HG02623 (cell line): ENCODE measurements around the gene SNRK.

Source experiments
- ATAC-seq: cut with Tn5 transposase; IDR thresholded peaks from one replicate; pipeline ENCODE4 v1.9.1; 2021; ENCODE audit warnings: moderate library complexity; ENCODE audit not compliant: unreplicated experiment

SNRK gene

GRCh38 chr3:43304126-43304525, 17.8 kb downstream of the SNRK start:
- ATAC-seq = no peak

DNA sequence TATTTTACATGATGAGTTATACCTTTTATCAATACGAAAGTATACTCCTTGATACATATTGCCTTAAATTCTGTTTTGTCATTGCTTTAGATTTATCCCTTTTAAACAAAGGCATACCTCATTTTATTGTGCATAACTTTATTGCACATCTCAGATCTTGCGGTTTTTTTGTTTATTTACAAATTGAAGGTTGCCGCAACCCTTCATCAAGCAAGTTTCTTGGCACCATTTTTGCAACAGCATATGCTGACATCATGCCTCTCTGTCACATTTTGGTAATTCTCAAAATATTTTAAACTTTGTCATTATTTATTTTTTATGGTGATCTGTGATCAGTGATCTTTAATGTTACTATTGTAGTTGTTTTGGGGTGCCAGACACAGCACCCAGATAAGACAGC, 20.9 kb downstream of the SNRK start:
- ATAC-seq = no peak

- no peak for ATAC-seq
Measured at GRCh38 chr3:43307649-43308048, 21.3 kb downstream of the SNRK start.

DNA sequence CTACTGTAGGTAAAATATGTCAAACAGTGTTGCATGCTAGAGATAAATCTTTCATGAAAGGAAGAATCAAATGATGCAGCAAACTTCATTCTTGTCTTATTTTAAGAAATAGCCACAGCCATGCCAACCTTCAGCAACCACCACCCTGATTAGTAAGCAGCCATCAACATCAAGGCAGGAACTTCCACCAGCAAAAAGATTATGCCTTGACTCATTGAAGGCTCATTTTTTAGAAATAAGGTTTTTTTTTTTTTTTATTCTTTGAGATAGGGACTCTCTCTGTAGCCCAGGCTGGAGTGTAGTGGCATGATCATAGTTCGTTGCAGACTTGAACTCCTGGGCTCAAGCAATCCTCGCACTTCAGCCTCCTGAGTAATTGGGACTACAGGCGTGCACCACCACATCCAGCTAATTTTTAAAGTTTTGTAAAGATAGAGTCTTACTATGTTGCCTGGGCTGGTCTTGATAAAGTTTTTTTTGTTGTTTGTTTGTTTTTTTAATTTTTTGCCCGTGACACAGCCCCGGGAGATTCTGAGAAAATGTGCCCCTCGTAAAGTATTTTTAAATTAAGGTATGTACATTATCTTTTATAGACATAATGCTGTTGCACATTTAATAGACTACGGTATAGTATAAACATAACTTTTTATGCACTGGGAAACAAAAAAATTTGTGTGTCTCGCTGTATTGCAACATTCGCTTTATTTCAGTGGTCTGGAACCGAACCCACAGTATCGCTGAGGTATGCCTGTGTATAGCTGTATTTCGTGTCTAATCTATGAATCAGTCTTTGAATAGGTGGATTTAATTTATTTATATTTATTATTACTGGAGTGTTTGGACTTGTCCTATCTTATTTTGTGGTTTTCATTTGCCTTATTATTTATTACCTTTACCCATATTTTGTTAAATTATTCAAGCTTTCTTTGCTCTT, 23.3 kb downstream of the SNRK start:
- no peak for ATAC-seq

DNA sequence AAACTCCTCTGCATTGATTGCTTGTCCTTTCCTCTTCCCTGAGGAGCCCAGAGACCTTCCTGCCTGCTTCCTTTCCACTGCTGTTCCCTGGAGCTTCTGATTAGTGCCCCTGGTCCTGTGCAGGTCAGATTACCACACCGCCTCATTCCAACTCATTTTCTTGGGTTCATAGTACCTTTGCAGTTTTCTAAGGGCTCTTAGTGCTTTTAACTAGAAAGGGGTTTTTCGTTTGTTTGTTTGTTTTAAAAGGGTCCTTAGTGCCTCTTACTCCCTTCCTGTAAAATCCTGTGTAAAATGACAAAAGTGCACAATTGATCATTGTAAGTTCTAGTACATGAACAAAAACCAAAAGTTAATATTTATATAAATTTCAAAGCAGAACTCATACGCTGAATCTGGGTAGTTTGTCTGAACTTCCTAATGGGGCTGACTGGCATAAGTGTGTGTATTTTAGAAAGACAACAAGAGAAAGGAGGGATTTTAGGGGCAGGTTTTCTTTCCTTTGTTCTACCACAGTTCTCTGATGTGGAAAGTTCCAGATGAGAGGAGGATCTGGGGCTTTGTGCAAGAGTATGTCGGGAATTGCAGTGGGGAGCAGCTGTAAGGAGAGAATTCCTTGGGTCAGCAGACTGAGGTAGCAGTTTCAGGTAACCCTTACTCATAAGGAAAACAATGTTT, 30.6 kb downstream of the SNRK start:
- no peak for ATAC-seq

DNA sequence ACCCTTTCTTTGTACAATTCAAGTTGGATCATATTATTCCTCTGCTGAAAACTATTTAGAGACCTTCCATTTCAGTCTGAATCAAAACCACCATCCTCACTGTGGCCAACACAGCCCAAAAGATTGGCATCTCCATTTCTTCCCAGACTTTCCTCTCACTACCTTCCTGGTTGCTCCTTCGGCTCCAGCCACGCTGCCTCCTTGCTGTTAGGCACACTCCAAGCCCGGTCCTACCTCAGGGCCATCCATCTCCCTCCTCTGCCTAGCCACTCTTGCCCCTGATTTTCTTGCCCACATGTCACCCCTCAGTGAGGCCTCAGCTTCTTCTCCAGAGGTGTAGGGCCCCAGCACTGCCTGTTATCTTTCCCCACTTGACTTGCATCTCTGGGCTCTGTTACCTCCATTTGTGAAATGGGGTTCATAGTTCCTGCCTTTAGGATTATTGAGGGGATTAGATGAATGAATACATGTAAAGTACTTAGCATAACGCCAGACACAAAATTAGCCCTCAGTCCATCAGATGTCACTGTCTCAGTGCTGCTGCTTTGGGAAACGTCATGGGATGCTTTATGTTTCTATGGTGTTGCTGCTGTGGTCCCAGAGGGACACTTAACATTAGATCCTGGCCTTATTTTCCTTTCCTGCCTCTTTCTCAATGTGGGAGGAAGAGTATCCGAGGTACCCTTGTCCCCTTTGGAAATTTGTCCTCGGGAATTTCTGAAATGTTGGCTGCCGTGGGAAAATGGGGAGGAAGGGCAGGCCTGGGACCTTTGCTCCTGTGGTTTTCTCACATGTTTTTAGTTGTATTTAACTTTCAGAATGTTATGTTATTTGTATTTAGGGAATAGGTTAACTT, 31.3 kb downstream of the SNRK start:
- ATAC-seq = no peak

DNA sequence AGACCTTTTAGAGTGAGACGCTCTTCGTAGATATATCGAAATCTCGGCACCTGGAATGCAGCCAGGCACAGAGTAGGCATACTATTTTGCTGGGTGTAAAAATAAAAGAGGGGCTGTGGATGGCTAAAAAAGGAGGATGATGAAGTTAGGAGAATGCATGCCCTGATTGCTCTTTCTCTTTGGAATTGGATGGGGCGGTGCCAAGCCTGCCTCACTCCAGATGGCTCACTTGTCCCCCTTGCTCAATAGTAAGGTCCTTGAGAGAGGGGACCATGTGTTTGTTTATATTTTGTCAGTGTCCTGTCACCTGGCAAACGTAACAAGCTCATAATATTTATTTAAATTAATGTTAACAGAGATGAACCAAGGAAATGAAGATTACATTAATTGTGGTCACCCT, 33.0 kb downstream of the SNRK start:
- ATAC-seq = no peak

DNA sequence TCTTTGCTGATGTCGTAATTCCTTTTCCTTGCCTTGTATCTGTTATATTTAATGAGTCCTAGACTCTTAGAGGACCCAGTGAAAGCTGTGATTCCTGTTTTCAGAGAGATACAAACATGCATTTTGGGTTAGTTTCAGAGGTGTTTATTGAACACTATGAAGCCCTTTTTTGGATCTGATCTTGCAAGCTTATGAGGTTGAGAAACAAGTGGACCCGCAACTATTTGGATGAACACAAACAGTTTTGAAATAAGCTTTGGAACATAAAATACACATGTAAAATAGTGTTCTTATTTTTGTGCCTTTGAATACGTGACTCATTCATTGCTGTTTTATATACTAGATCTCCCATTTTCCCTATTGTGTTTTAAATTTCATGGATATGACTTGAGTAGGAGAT, 33.5 kb downstream of the SNRK start:
- no peak for ATAC-seq

DNA sequence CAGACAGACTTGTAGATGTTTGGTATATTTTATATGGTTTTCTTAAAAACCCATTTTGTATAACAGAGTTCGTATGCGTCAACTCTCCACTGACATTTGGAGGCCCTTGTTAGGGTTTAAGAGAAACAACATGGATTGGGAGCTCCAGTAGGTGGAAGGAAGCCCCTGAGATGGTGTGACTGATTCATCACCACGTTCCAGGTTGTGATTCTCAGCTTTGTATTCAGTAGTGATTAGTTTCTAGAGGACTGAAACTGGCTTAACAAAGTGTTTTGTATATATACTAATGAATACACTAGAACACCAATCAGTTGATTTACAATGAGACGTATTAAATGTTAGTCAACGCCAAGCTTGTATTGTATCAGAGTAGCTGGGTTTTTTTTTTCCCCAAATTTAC, 33.9 kb downstream of the SNRK start:
- ATAC-seq = no peak

- no peak for ATAC-seq
Measured at GRCh38 chr3:43323541-43323940, 37.2 kb downstream of the SNRK start.

DNA sequence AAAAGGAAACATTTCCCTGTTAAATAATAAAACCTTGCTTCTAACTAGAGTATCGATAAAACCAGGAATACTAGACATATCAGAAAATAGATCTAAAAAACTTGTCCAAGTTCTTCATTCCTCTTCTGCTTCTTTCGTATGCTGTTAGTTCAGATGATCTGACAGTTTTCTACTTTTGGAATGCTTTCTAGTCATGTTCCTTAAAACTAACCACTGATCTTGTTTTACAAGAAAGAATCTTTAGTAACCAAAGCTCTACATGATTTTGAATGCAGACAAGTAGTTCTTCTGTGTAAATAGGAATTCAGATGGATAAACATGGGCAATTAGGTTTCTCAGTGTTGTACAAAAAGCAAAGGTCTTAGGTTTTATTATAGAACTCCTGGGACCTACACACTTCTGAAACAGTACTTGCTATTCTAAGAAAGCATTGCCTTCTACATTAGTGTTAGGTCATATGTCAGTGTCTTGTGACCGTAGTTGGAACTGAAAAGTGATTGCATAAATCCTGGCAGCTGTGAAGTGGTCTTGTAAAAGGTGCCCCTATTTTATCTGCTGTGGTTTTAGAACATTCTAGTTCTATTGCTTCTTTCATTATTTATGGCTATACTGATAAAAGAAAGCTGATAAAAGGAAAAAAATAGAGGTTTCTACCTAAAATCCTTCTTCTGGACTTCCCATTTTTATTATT, 40.7 kb downstream of the SNRK start:
- ATAC-seq = no peak

DNA sequence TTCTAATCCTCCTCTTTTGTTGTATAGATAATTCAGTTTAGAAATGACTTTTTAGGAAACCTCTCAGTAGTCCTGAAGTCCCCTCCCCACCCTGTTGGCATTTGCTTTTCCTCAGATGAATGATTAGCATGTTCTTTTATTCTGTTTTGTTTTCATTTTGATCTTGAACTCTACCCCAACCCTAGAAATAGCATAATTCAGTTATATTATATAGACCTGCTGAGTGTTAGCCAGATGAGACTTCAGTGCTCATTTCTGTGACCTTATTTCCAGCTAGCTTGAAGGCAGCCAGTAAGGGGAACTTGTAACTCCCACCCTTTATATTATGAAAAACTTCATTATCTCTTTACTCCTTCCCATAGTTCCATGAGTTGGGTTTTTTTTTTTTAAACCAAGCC, 41.2 kb downstream of the SNRK start:
- no peak for ATAC-seq

GRCh38 chr3:43328653-43329052, 42.3 kb downstream of the SNRK start:
- ATAC-seq = no peak

DNA sequence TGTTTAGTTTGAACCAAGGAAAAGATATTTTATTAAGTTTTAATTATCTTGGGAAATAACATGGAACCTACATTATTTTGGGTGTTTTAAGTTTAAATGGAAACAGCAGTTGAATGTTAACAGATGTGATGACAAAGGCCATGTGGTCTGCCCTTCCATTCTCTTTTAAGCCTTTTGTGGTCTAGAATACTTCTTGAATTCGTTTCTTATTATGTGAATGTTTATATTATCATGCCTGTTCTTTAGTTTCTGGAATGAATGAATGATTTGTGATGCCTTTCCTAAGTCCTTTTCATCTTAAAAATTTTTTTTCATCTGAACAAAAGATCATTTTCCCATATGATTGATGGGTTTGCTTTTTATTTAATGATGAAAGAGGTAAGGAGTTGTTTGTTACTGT, 44.6 kb downstream of the SNRK start:
- ATAC-seq = no peak

- no peak for ATAC-seq
Measured at GRCh38 chr3:43331381-43331780, 45.0 kb downstream of the SNRK start.

DNA sequence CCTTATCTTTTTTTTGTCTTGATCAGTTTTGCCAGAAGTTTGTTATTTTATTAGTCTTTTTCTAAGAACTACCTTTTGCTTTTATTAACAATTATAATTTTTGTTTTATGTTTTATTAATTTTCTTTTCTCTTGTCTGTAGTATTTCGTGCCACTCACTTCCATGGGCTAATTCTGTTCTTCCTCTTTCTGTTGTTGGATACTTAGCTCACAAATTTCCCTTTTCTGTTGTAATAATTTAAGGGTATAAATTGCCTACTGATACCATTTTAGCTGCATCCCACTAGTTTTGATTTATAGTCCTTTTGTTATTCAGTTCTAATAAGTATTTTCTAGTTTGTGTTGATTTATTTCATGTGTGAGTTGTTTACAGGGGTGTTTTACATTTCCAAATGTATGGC, 48.6 kb downstream of the SNRK start:
- ATAC-seq = no peak

GRCh38 chr3:43335799-43336198, 49.5 kb downstream of the SNRK start:
- no peak for ATAC-seq

GRCh38 chr3:43338295-43338694, 52.0 kb downstream of the SNRK start:
- no peak for ATAC-seq

GRCh38 chr3:43340403-43340802, 54.1 kb downstream of the SNRK start:
- no peak for ATAC-seq

DNA sequence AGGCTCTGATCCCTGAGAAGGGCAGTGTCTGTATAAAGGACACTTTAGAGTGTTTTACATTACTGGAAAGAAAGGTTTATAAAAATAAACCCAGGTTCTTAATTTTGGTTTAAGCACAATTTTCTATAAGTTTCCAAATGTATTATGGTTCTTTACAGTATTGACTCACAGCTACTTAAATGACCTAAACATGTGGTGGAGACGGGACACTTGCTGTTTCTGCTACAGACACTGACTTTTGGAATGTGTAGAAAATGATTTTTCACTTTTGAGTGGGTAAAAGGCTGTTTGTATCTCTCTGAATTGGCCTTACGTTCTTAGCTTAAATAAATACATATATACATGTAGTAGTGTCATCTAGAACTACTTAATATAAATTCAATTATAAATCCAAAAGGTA, 55.4 kb downstream of the SNRK start:
- ATAC-seq = no peak

GRCh38 chr3:43343185-43343584, 56.8 kb downstream of the SNRK start:
- ATAC-seq = no peak
